VCaP (cell line): Measurements from ENCODE around the gene TRPM1.

ENCODE experiments used
- H3K27ac ChIP-seq: fragments of 450-650 bp; 2 replicates; pipeline ENCODE4 v1.5.1; 2017
- CTCF ChIP-seq: fragments of 450-650 bp; conservative IDR thresholded peaks from 2 replicates; pipeline ENCODE4 v1.5.1; 2017; ENCODE audit warnings: mild to moderate bottlenecking, moderate library complexity

TRPM1 gene

GRCh38 chr15:31024330-31024729 is 77.2 kb downstream of the TRPM1 start:
- no peak for TF ChIP-seq CTCF
- H3K27ac ChIP-seq: no peak overlapping the region; the same call in 1 of the 2 replicates

- TF ChIP-seq CTCF: no peak
- no peak overlapping the region for H3K27ac ChIP-seq
These were observed 77.7 kb downstream of the TRPM1 start for GRCh38 chr15:31023841-31024240.

GRCh38 chr15:31021067-31021665 is 80.4 kb downstream of the TRPM1 start:
- no peak overlapping the region for H3K27ac ChIP-seq
- TF ChIP-seq CTCF: no peak

GRCh38 chr15:31020542-31020941 is 81.0 kb downstream of the TRPM1 start:
- H3K27ac ChIP-seq: no peak overlapping the region
- TF ChIP-seq CTCF: no peak

GRCh38 chr15:31019986-31020385 is 81.5 kb downstream of the TRPM1 start:
- TF ChIP-seq CTCF: no peak

GRCh38 chr15:31017311-31017710 is 84.2 kb downstream of the TRPM1 start:
- H3K27ac ChIP-seq: peak overlapping the region; percentile 55
- no peak for TF ChIP-seq CTCF

More at GRCh38 chr15:31019986-31020385, 81.5 kb downstream of the TRPM1 start:
- H3K27ac ChIP-seq: no peak overlapping the region

- H3K27ac ChIP-seq: peak overlapping the region; percentile 55
- no peak for TF ChIP-seq CTCF
These were observed 85.0 kb downstream of the TRPM1 start for GRCh38 chr15:31016446-31016915.

GRCh38 chr15:31014608-31014925 is 87.0 kb downstream of the TRPM1 start:
- H3K27ac ChIP-seq: no peak overlapping the region
- TF ChIP-seq CTCF: no peak
